ENCODE measurements around the gene CEP72. TPM values are rescaled to one million over a fixed set of nuclear protein-coding genes. Genes with fewer than 3 reads are reported as not detected.
A peak's percentile ranks its signal among the peaks of the same experiment; 100 is the strongest.

Gene CEP72
- total RNA-seq, 1 donor from 2014 or later = 0.32 TPM

GRCh38 chr5:670396-671270, 58.5 kb downstream of the CEP72 start:
- H3K4me1 ChIP-seq = peaks cover 14 to 33% of the 10 kb centered on the region in 2 donors
- intact Hi-C loops (cut with DNase I) = loop anchor here (2.0 to 10.0 kb wide), 2 partner anchors 114 to 232 kb away; partner anchors contain the start of gene ZDHHC11B
- H3K27ac ChIP-seq = no peak overlapping the region
- no peak for DNase-seq (ENCODE audit: low spot score in 2 of 2)
- H3K4me3 ChIP-seq = no peak overlapping the region
- H3K36me3 ChIP-seq = peaks cover 0 to 10% of the 10 kb centered on the region in 2 donors
- no peaks in the 10 kb centered on the region for H3K9me3 ChIP-seq
- H3K27me3 ChIP-seq = no peaks in the 10 kb centered on the region
- TF ChIP-seq, protein P1, sequence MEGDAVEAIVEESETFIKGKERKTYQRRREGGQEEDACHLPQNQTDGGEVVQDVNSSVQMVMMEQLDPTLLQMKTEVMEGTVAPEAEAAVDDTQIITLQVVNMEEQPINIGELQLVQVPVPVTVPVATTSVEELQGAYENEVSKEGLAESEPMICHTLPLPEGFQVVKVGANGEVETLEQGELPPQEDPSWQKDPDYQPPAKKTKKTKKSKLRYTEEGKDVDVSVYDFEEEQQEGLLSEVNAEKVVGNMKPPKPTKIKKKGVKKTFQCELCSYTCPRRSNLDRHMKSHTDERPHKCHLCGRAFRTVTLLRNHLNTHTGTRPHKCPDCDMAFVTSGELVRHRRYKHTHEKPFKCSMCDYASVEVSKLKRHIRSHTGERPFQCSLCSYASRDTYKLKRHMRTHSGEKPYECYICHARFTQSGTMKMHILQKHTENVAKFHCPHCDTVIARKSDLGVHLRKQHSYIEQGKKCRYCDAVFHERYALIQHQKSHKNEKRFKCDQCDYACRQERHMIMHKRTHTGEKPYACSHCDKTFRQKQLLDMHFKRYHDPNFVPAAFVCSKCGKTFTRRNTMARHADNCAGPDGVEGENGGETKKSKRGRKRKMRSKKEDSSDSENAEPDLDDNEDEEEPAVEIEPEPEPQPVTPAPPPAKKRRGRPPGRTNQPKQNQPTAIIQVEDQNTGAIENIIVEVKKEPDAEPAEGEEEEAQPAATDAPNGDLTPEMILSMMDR (IDR thresholded peaks at IDR 0.05) = no peak

DNA sequence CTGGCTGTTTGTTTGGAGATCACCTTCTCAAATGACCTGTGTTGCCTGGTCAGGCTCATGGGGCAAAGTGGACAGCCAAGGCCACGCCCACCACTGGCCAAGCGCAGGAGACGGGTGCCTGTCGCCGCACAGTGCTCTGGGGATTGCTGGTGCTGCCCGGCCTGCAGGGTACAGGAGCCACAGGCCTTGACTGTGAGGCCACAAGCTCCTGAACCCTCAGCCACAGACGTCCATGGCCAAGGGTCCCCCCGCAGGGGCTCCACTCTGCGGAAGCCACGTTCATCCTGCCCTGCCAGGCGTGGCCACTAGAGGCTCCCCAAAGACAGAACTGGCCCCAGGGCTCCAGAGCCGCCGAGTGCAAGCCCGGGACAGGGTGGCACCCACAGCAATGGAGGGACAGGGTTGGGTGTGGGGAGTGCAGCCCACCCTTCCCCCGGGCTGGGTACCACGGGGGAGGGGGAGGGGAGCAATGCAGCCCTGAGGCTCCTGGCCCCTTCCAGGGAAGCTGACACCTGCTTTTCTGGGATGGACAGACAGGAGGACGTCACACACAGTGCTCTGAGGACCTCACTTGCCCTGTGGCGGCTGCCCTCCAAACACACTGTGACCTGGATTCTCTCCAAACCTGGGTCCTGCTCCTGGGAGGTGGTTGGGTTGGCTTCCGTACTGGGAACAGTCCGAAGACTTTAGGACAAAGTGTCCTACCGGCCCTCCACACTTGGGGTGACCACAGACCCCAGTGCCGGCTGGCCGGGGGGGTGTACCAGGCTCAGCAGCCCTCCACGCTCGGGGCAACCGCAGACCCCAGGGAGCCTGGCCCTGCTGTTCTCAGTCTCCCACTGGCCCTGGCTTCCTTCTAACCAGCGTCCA, 59.6 kb downstream of the CEP72 start:
- Histone ChIP-seq H3K27ac (no peak overlapping the region), H3K9me3 (no peaks in the 10 kb centered on the region), H3K27me3 (no peaks in the 10 kb centered on the region), H3K36me3 (peaks cover 0 to under 1% of the 10 kb centered on the region in 2 donors), H3K4me1 (peaks cover 14 to 33% of the 10 kb centered on the region in 2 donors), H3K4me3 (peak overlapping the region in 1 of 2 donors; percentile 16)
- DNase-seq (ENCODE audit: low spot score in 2 of 2) = peak in 1 of 2 donors; percentile 78
- intact Hi-C loops (cut with DNase I) = loop anchor here (2.0 to 10.0 kb wide), 2 partner anchors 113 to 231 kb away; partner anchors contain the start of gene ZDHHC11B
- TF ChIP-seq, protein P1 (IDR thresholded peaks at IDR 0.05) = peak; percentile 73 to 94 (median 89)

DNA sequence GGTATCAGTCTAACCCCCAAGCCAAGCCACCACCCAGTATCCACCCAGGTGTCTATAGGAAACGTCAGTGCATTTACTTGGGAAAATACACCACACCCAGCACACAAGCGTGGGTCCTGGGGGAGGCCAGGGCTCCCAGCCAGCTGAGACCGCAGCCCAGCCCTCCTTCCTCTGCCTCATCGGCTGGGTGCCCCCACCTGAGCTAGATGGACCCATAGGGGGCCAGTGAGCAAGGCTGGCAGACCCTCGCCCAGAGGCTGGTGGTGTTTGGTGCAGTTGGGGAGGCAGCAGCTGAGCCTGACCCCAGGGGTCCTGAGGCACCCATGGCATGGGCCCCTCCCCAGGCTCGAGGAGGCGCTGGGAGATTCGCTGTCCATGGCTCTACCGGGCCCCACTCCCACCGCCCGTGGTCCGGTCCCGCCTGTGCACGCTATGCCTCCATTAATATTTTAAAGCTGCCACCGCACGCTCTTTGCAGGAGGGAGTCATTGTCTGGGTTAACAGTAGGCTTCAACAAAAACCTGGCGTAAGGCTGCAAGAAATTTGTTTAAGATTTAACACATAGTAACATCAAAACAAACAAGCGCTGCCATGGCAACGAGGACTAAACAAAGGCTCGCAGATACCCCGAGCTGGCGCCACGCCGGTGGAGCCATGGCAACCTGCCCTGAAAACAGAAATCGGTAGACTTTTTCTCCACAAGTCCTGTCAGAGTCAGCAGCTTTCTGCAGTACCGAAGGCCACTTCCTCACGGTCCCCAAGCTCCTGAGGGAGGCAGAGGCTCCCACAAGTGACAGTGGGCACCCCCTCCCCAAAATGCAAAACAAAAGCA, 60.4 kb downstream of the CEP72 start:
- H3K4me3 ChIP-seq = peak overlapping the region in 1 of 2 donors; percentile 16
- no peaks in the 10 kb centered on the region for H3K9me3 ChIP-seq
- no peaks in the 10 kb centered on the region for H3K27me3 ChIP-seq
- TF ChIP-seq, protein P1 (IDR thresholded peaks at IDR 0.05) = no peak
- DNase-seq (ENCODE audit: low spot score in 2 of 2) = peak in 1 of 2 donors; percentile 85
- no peak overlapping the region for H3K27ac ChIP-seq
- intact Hi-C loops (cut with DNase I) = loop anchor here (10.0 kb wide), 1 partner anchor 112 kb away; the partner anchor contains the start of gene ZDHHC11B
- peaks cover 14 to 33% of the 10 kb centered on the region in 2 donors for H3K4me1 ChIP-seq
- H3K36me3 ChIP-seq = no peaks in the 10 kb centered on the region

DNA sequence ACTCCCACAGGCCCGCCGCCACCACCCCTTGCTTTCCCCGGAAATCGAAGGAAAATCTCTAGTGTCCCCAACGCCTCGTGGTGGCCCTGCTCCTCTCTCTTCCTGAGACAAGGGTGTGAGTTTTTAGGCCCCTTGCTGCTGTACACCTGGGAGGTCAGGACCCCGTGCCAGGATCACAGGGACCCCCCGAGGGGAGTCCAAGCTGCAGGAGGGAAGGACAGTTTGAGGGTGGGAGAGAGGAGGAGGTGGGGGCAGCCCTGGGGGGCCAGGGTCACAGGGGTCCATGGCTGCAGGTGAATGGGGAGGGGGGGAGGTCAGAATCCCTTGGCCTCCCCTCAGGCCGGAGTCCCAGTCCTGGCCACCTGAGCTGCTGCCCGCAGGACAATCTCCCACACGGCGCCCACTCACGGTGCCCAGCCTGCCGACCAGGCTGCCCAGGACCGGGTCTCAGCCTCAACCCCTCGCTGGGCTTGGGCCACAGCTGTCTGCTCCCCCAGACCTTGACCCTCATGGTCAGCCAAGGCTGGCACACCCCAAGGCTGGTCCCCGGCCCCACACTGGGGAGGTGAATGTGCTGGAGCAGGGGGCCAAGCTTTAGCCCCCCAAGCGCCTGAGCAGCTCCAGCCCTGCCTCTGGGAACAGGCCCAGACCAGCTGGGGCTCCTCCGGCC, 61.2 kb downstream of the CEP72 start:
- Histone ChIP-seq H3K36me3 (no peaks in the 10 kb centered on the region), H3K27me3 (no peaks in the 10 kb centered on the region), H3K9me3 (no peaks in the 10 kb centered on the region), H3K4me1 (peaks cover 14 to 33% of the 10 kb centered on the region in 2 donors), H3K4me3 (peak overlapping the region in 1 of 2 donors; percentile 16), H3K27ac (no peak overlapping the region)
- TF ChIP-seq, protein P1 (IDR thresholded peaks at IDR 0.05) = no peak
- DNase-seq (ENCODE audit: low spot score in 2 of 2) = no peak
- intact Hi-C loops (cut with DNase I) = loop anchor here (10.0 kb wide), 1 partner anchor 112 kb away; the partner anchor contains the start of gene ZDHHC11B

Measured in ascending aorta (tissue), 2 donors.